GM19452 (cell line): Measurements from ENCODE around the gene GALR3.

ENCODE experiments used
- ATAC-seq: cut with Tn5 transposase; IDR thresholded peaks from one replicate; pipeline ENCODE4 v1.9.1; 2021; ENCODE audit not compliant: unreplicated experiment

The GALR3 gene

DNA sequence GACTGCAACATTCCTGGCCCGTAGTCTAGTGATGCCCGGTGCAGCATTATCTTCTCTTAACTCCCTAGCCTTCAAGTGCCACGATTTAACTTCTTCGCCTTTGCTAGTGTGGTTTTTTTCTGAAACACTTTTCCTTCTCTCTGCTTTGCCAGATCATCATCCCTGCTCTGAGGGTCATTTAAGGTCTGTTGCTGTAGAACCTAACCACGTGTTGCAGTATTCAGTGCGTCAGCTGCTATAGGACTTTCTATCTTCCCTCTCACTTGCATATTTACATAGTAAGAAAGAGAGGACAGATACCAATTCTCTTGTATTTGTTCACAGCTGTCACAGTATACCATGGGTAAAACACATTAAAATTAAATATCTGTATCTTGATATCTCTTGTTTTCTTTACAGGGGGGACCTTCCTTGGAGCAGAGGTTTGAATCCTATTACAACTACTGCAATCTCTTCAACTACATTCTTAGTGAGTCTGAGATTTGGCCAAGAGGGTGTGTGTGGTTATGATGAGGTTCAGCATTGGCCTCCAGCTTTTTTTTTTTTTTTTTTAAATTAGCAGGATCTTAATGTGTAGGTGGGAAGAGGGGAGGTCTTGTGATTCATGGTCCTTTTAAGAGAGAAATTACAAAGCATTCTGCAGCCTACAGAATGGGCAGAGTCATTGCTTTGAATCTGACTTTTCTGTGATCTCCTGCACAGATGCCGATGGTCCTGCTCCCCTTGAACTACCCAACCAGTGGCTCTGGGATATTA, 39.6 kb downstream of the GALR3 start:
- no peak for ATAC-seq

DNA sequence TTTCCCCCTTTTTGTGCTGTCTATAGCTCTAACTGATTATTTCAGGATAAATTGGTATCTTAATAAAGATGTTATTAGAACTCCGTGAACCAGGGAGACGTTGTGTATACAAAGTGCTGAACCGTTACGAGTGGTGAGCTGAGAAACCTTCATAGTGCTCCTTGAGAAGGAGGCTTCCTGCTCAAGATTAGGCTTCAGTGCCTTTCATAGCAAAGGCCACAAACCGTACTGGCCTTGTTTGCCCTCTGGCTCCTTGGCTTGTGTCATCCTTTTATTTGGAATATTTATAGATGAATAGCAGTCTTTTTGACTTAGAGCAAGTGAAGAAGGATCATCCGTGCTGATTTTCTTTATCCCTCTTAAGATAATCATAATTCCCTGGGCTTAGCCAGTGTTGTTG, 42.3 kb downstream of the GALR3 start:
- no peak for ATAC-seq

GRCh38 chr22:37870273-37870672, 47.1 kb downstream of the GALR3 start:
- no peak for ATAC-seq
